ENCODE measurements around the gene NIPAL3. TPM values are rescaled to one million over a fixed set of nuclear protein-coding genes. Genes with fewer than 3 reads are reported as not detected.

The NIPAL3 gene
- total RNA-seq, 1 donor from 2014 or later, result 73.9 TPM

DNA sequence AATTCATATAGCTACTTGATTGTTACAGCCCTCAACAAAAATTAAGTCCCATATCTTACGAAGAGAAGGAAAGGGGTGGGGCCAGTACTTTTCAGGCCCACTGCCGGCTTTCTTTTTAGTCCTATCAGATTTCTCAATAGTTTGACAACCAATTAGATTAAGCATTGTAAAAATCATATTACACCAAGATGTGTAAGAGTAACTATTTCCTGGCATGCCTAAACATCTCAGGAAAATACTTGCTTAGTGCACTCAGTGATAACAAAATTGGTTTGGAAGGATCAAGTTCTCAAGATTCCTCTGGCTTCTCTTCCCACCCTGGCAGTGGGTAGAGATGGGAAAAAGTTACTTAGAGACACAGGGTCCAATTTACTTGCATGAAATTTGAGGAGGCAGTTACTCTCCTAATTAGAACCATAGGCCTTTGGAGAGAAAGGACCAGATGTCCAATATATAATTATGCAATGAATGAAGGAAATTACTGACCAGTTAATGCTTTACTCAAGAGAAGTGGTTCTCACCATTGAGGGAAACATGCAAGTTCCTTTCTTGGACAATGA is 32.1 kb upstream of the NIPAL3 start:
- TF ChIP-seq, protein P1, sequence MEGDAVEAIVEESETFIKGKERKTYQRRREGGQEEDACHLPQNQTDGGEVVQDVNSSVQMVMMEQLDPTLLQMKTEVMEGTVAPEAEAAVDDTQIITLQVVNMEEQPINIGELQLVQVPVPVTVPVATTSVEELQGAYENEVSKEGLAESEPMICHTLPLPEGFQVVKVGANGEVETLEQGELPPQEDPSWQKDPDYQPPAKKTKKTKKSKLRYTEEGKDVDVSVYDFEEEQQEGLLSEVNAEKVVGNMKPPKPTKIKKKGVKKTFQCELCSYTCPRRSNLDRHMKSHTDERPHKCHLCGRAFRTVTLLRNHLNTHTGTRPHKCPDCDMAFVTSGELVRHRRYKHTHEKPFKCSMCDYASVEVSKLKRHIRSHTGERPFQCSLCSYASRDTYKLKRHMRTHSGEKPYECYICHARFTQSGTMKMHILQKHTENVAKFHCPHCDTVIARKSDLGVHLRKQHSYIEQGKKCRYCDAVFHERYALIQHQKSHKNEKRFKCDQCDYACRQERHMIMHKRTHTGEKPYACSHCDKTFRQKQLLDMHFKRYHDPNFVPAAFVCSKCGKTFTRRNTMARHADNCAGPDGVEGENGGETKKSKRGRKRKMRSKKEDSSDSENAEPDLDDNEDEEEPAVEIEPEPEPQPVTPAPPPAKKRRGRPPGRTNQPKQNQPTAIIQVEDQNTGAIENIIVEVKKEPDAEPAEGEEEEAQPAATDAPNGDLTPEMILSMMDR (IDR thresholded peaks at IDR 0.05), result no peak
- no peak for DNase-seq (ENCODE audit: low spot score in 2 of 2)
- Histone ChIP-seq H3K4me1 (no peaks in the 10 kb centered on the region), H3K36me3 (no peaks in the 10 kb centered on the region), H3K4me3 (no peak overlapping the region), H3K9me3 (no peaks in the 10 kb centered on the region), H3K27me3 (no peaks in the 10 kb centered on the region), H3K27ac (no peak overlapping the region)
- intact Hi-C loops (cut with DNase I), result no loop called here

DNA sequence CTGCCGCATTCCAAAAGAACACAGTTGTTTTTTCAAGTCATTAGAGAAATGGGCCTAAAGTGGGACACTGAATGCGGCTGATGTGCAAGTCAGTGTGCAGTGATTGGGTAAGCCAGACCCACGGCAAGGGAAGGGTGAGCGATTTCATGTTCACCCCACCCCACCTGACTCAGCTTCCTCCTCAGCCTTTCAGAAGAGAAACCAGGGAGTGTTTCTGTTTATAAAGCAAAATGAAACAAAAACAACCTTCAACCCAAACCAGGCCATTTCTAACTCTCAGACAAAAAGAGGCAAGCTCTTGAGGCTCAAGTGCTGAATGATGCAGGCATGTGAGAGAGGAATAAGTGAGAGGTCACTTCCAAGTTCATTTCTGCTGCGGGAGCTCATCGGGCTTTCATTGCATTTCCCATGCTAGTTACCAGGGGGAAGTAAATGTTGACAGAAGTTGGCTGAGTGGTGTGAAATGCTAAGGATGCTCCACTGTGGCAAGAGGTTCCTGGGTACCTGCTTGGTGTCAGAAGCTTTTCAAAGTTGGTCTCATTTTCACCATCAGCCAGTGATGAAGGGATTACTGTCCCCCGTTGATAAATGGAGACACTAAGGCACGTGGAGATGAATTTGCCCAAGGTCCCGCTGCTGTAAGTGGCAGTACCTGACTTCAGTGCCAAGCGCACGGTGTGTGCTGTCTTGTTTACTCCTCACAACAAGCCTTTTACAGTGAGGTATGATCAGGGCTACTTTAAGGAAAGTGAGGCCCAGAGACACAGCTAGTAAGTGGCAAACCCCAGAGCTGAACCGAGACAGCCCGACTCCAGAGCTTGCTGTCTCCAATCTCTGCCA is 31.1 kb upstream of the NIPAL3 start:
- Histone ChIP-seq H3K27me3 (no peaks in the 10 kb centered on the region), H3K27ac (no peak overlapping the region), H3K36me3 (no peaks in the 10 kb centered on the region), H3K4me1 (no peaks in the 10 kb centered on the region), H3K9me3 (no peaks in the 10 kb centered on the region), H3K4me3 (no peak overlapping the region)
- intact Hi-C loops (cut with DNase I), result no loop called here
- TF ChIP-seq, protein P1 (IDR thresholded peaks at IDR 0.05), result no peak
- DNase-seq (ENCODE audit: low spot score in 2 of 2), result no peak

DNA sequence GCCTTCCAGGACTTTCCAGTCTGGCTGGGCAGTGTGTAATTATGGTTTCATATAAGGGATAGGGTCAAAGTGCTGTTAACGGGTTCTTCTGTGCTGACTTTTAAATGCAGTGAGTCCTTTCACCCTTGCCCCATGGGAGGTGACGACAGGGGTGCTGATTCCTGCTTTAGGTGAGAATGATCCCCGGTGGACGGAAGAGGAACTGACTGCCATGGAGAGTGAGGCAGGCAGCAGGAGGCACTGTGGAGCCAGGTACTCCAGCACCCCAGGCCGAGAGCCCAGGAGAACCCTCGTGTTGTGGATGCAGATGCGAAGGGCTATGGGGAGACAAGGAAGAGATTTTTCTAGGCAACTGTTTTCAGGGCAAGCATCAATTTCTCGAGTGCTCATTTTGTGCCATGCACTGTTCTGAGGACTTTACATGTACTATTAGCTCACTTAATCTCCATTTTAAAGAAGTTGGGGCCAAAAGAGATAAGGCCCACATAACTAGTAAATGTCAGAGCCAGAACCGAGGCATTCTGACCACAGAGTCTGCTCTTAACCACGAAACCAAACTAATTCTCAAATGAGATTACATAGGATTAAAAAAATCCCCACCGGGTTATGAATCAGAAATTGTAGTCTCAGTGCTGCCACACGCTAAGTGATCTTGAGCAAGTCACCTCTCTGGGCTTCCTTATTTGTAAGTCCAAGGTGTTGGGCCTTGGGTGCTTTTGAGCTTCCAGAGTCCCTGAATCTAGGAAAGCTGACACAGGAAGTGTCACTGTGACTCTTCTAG is 30.3 kb upstream of the NIPAL3 start:
- H3K9me3 ChIP-seq, result no peaks in the 10 kb centered on the region
- H3K27ac ChIP-seq, result no peak overlapping the region
- no peaks in the 10 kb centered on the region for H3K4me1 ChIP-seq
- DNase-seq (ENCODE audit: low spot score in 2 of 2), result no peak
- no peaks in the 10 kb centered on the region for H3K27me3 ChIP-seq
- TF ChIP-seq, protein P1 (IDR thresholded peaks at IDR 0.05), result no peak
- no peak overlapping the region for H3K4me3 ChIP-seq
- intact Hi-C loops (cut with DNase I), result no loop called here
- no peaks in the 10 kb centered on the region for H3K36me3 ChIP-seq

DNA sequence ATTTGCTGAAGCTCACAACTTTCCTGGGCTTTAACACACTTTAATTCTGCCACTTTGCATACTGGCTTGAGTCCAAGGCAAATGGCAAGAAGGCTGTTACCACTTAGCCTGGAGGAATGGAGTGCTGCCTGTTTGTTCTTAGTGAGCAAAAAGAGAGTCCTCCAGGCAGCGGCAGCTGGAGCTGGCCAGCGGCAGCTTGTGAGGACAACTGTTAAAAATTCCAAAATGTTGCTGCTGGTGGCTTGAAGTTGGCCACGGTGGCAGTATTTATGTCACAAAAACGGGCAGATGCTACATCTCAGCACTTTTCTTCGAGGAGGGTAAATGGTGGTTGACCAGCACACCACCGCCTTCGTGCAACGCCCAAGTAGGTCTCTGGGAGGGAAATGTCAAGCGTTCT is 29.4 kb upstream of the NIPAL3 start:
- intact Hi-C loops (cut with DNase I), result no loop called here
- Histone ChIP-seq H3K27ac (no peak overlapping the region), H3K36me3 (no peaks in the 10 kb centered on the region), H3K4me3 (no peak overlapping the region), H3K9me3 (no peaks in the 10 kb centered on the region), H3K4me1 (no peaks in the 10 kb centered on the region), H3K27me3 (no peaks in the 10 kb centered on the region)
- DNase-seq (ENCODE audit: low spot score in 2 of 2), result no peak
- TF ChIP-seq, protein P1 (IDR thresholded peaks at IDR 0.05), result no peak

DNA sequence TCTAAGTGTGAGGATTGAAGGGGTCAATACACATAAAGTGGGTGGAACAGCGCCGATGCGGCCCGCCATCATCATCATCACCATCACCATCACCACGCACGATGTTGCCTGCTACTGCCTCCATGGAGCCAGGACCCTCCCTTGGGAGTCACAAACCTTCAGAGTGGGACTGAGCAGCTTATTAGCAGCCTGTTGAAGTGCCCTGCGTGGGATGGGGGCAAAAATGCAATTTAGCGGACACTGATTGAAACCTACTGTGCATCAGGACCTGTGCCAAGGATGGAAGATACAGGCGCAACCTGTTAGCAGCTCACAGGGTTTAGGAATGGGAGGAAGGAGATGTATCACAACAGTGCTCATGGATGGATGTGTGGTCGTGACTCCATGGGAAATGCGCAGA is 28.7 kb upstream of the NIPAL3 start:
- no peak for DNase-seq (ENCODE audit: low spot score in 2 of 2)
- intact Hi-C loops (cut with DNase I), result no loop called here
- H3K4me1 ChIP-seq, result peaks cover 0 to 2% of the 10 kb centered on the region in 2 donors
- no peak overlapping the region for H3K27ac ChIP-seq
- H3K27me3 ChIP-seq, result no peaks in the 10 kb centered on the region
- H3K9me3 ChIP-seq, result no peaks in the 10 kb centered on the region
- TF ChIP-seq, protein P1 (IDR thresholded peaks at IDR 0.05), result no peak
- no peaks in the 10 kb centered on the region for H3K36me3 ChIP-seq
- H3K4me3 ChIP-seq, result no peak overlapping the region

Measured in ascending aorta (tissue), 2 donors.